Ovary (tissue), 9 donors: ENCODE results near the gene SERPINB6. TPM values are rescaled to one million over a fixed set of nuclear protein-coding genes. Genes with fewer than 3 reads are reported as not detected.
"Not testable (repeated sequence)": the region's sequence is repeated elsewhere in the genome, so short reads cannot be mapped to it uniquely, and the experiment has no call there.

Experiments
- DNase-seq, 5 donors: peaks; one replicate each; pipeline ENCODE4 v3.0.0-alpha.2; 2019 to 2020
- H3K27ac ChIP-seq, 2 donors: fragments of 200-600 bp; one replicate each; pipeline versions ENCODE4 v1.5.1 to v1.8.0; 2019 to 2022
- H3K27me3 ChIP-seq: fragments of 200-600 bp; one replicate; pipeline ENCODE4 v1.8.0; 2022
- H3K36me3 ChIP-seq: fragments of 200-600 bp; sonication (generic); one replicate; pipeline ENCODE4 v1.5.1; 2019
- H3K4me1 ChIP-seq: one replicate; pipeline ENCODE4 v1.8.1; 2013; ENCODE audit warnings: mild to moderate bottlenecking, moderate library complexity; ENCODE audit not compliant: insufficient read depth
- H3K4me3 ChIP-seq: fragments of 200-600 bp; sonication (generic); one replicate; pipeline ENCODE4 v1.5.1; 2017
- H3K9me3 ChIP-seq, 2 donors: fragments of 200-600 bp in 1 of 2; sonication (generic) in 1 of 2; one replicate each; pipeline versions ENCODE4 v1.5.1 to v1.8.1; 2013 to 2019; ENCODE audit warnings: mild to moderate bottlenecking in 1 of 2, moderate library complexity in 1 of 2
- CTCF ChIP-seq, 3 donors: fragments of 450-650 bp in 2 of 3; fragments of 200-600 bp in 1 of 3; IDR thresholded peaks; one replicate each; pipeline versions ENCODE4 v1.5.1 to v1.8.0; 2016 to 2022; ENCODE audit warnings: antibody characterized with exemption in 3 of 3, mild to moderate bottlenecking in 1 of 3
- EP300 ChIP-seq: sonication (generic); formaldehyde crosslinking; IDR thresholded peaks from one replicate; pipeline ENCODE4 v1.6.1; 2017; ENCODE audit warnings: antibody characterized with exemption
- POLR2A ChIP-seq: fragments of 450-650 bp; IDR thresholded peaks from one replicate; pipeline ENCODE4 v1.6.1; 2017; ENCODE audit warnings: antibody characterized with exemption, mild to moderate bottlenecking, moderate library complexity
- WGBS, 3 donors: extraction: QIAGEN DNeasy Blood & Tissue Kit in 1 of 3; methylation state at CpG; one replicate each; pipeline versions ENCODE4 v1.1.5 to v1.1.7; 2013 to 2017; 5-methylcytosine and 5-hydroxymethylcytosine counted together
- intact Hi-C, 4 donors: fragments of 100-400 bp; cut with DNase I; formaldehyde crosslinking; loops; one replicate each; pipeline versions ENCODE4 v1.11.0 to v1.15.1; 2022 to 2023
- polyA plus RNA-seq, 2 donors: library from polyadenylated mRNA; stranded (reverse); fragments of 200-250 nt in 1 of 2; fragments of 350-450 nt in 1 of 2; fragmentation: Illumina TruSeq in 1 of 2; extraction: RNeasy Lipid Tissue Mini Kit (QIAGEN cat#74804) in 1 of 2; gene quantifications; one replicate each; pipeline ENCODE4 v1.2.3, GENCODE V29; 2013 to 2014
- total RNA-seq, 7 donors: library from RNA; depleted of rRNA in 2 of 7; stranded (reverse); fragments of >200 nt in 2 of 7; fragmentation: NEBNext Ultra II Directional in 3 of 7; extraction: Animal tissue kit (Norgen Biotek cat#: 25700) in 3 of 7; gene quantifications; one replicate each; pipeline versions ENCODE4 v1.1.0 to v1.2.4, GENCODE V29; 2016 to 2023
- donor health status: DM: no; HTN: no; CAD: no; lungs with moderate emphysema.
- donor health status: DM: no; HTN: no; CAD: no.
- donor health status: Bipolar disorder and iron deficiency.
- donor health status: DM: yes; HTN: yes; CAD: no.
- donor health status: DM: no; HTN: no; CAD: no.
- donor health status: DM: yes; HTN: yes; CAD: no.

Gene SERPINB6
- total and polyA plus RNA-seq, 9 donors, result 98.1 to 252 (median 156) TPM

- intact Hi-C loops, result loop anchor here in 1 of 4 donors (10.0 kb wide), 1 partner anchor 56 kb away; no protein-coding TSS in a partner anchor
- WGBS, 3 donors, result 79 to 86% (median 84%) methylated on average over 4 of the region's 4 CpGs
Measured at GRCh38 chr6:2911171-2911570, 60.2 kb downstream of the SERPINB6 start.

DNA sequence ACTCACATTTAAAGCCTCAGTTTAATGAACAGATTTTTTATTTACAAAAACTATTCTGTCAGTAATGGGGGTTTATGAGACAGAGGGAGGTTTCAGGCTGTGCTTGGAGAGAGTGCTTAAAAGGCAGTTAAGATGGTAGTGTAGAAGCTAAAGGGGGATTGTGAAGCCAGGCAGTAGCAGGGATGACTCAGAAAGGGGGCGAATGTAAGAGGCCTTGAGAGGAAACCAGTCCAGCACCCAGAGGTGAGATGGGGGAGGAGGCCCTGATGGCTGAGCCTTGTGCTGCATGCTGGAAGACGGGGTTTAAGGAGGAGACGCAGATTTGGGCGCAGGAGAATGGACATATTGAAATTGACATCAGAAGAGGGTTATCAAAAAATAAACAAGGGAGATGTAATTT is 61.6 kb downstream of the SERPINB6 start:
- intact Hi-C loops, result loop anchor here in 1 of 4 donors (10.0 kb wide), 1 partner anchor 55 kb away; no protein-coding TSS in a partner anchor
- 83 to 93% (median 89%) methylated on average over 4 of the region's 4 CpGs for WGBS, 3 donors

More at GRCh38 chr6:2911171-2911570, 60.2 kb downstream of the SERPINB6 start:
- Histone ChIP-seq H3K27me3 (no peaks in the 10 kb centered on the region), H3K27ac (no peak overlapping the region), H3K4me1 (no peaks in the 10 kb centered on the region), H3K36me3 (no peaks in the 10 kb centered on the region), H3K4me3 (no peak overlapping the region), H3K9me3 (no peaks in the 10 kb centered on the region)
- no peak for DNase-seq
- TF ChIP-seq POLR2A (no peak), CTCF (IDR thresholded peaks at IDR 0.05) (no peak), EP300 (no peak)

DNA sequence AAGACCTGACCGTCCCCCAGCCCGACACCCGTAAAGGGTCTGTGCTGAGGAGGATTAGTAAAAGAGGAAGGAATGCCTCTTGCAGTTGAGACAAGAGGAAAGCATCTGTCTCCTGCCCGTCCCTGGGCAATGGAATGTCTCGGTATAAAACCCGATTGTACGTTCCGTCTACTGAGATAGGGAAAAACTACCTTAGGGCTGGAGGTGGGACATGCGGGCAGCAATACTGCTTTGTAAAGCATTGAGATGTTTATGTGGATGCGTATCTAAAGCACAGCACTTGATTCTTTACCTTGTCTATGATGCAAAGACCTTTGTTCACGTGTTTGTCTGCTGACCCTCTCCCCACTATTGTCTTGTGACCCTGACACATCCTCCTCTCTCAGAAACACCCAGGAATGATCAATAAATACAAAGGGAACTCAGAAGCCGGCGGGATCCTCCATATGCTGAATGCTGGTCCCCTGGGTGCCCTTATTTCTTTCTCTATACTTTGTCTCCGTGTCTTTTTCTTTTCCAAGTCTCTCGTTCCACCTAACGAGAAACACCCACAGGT is 62.2 kb downstream of the SERPINB6 start:
- H3K27ac ChIP-seq, intact Hi-C loops, DNase-seq, H3K27me3 ChIP-seq, H3K4me1 ChIP-seq, H3K36me3 ChIP-seq, H3K9me3 ChIP-seq, H3K4me3 ChIP-seq: not testable (repeated sequence)
- WGBS, 3 donors, result 83 to 92% (median 85%) methylated on average over 16 of the region's 16 CpGs

More for the DNA sequence above, 61.6 kb downstream of the SERPINB6 start:
- H3K4me1 ChIP-seq, result no peaks in the 10 kb centered on the region
- no peak for TF ChIP-seq CTCF (IDR thresholded peaks at IDR 0.05)
- TF ChIP-seq POLR2A, result no peak
- no peak for TF ChIP-seq EP300
- H3K27ac ChIP-seq, result no peak overlapping the region
- DNase-seq, result no peak
- H3K36me3 ChIP-seq, result no peaks in the 10 kb centered on the region
- H3K9me3 ChIP-seq, result no peaks in the 10 kb centered on the region
- no peaks in the 10 kb centered on the region for H3K27me3 ChIP-seq
- no peak overlapping the region for H3K4me3 ChIP-seq

DNA sequence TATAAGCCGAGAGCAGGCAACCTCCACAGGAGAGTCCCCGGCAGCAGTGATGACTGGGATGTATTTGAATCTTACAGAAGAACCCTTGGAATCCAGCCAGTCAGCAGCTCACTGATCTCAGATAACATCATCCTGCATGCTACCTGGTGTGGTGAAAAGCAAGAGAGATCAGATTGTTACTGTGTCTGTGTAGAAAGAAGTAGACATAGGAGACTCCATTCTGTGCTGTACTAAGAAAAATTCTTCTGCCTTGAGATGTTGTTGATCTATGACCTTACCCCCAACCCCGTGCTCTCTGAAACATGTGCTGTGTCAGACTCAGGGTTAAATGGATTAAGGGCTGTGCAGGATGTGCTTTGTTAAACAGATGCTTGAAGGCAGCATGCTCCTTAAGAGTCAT is 62.9 kb downstream of the SERPINB6 start:
- H3K36me3 ChIP-seq, DNase-seq, H3K27ac ChIP-seq, H3K4me3 ChIP-seq, H3K9me3 ChIP-seq, H3K4me1 ChIP-seq, H3K27me3 ChIP-seq, intact Hi-C loops: not testable (repeated sequence)
- 71 to 78% (median 78%) methylated on average over 3 of the region's 3 CpGs for WGBS, 3 donors

DNA sequence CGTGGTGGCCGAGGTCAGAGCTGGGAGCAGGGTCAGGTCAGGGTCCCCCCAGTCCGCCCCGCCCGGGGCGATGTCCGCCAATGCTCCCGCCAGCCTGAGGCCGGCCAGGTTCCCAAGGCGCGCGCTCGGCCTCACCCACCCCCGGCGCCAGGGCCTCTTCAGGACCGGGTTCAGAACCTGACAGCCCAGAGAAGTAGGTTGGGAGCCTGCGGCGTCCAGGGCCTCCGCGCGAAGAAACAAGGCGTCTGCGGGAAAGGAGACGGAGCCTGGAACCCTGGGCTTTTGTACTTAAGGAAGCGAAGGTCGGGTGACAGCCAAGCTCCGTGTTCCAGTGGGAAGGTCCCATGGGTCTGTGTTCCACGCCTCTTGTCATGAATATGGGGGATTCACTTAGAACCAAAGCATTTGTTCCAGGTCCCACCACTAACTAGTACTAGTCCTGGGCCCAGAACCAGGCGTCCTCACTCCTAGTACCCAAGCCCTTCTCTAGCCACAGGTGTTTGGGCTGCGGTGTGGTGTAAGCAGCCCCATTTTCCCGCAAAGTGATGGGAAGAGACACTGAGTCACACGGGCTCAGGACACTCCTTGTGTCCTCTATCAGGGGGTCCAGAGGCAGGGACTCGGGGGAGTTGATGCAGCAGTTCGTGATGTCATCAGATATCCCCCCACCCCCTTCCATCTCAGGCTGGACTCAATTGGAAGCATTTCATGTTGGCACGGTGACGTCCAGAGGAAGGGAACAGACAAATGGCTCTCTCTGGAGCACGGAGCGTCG is 67.8 kb downstream of the SERPINB6 start:
- H3K27ac ChIP-seq, H3K4me1 ChIP-seq, intact Hi-C loops, H3K9me3 ChIP-seq, H3K36me3 ChIP-seq, H3K27me3 ChIP-seq, DNase-seq: not testable (repeated sequence)
- WGBS, 3 donors, result 41 to 54% (median 46%) methylated on average over 16 to 33 of the region's 39 CpGs
- H3K4me3 ChIP-seq, result peak overlapping the region; percentile 61

DNA sequence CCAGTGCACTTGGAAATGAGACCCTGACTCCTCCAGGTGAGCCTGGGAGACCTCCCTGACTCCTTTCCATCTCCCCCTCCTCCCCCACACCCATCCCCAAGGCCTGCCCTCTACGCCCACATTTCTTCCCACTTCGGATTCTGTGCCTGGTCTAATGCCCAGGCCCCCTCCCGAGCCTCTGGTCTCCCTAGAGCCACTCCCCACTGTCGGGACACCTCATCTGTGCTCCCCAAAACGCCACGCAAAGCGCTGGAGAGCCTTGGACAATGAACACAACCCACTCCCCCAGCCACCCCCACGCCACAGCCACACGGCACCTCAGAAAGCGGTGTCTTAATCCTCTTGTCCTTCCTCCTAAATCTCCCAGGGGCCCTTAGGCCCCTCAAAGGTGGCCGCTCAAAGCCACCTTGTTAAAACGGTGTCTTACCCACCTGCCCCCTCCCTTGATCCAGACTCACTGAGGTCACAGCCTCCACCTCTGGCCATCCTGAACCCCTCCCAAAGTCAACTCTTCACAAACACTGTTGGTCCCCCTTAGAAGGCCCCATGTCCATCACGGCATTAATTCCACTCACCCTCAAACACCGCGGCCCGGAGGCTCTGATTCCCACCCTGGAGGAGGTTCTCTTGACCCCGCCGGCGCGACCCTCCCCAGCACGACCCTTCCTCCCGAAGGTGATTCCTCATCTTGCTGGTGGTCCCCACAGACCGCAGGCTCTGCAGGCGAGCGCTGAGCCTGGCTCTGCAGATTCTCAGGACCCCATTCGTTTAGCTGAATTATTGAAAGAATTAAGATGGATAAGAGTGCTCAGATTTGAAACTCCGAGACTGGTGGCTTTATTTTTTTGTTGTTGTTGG is 69.5 kb downstream of the SERPINB6 start:
- intact Hi-C loops, H3K36me3 ChIP-seq, H3K4me1 ChIP-seq, DNase-seq, H3K9me3 ChIP-seq, H3K27ac ChIP-seq, H3K27me3 ChIP-seq: not testable (repeated sequence)
- 72 to 78% (median 72%) methylated on average over 27 of the region's 27 CpGs for WGBS, 3 donors
- peak overlapping the region; percentile 61 for H3K4me3 ChIP-seq
